H1 (cell line): Measurements from ENCODE around the gene NDRG4. TPM values are rescaled to one million over a fixed set of nuclear protein-coding genes. Genes with fewer than 3 reads are reported as not detected.

Experiments
- CTCF ChIA-PET: fragments of 300-600 bp; sonication (Branson Sonifier 250); formaldehyde crosslinking; loops from one replicate; lab custom pipeline; 2021; ENCODE audit not compliant: partially characterized antibody; lab: Charles Lee
- POLR2A ChIA-PET: fragments of 300-600 bp; sonication (Branson Sonifier 250); formaldehyde crosslinking; loops from one replicate; lab custom pipeline; 2021; ENCODE audit warnings: inconsistent platforms; ENCODE audit not compliant: partially characterized antibody; lab: Charles Lee
- DNase-seq, 2 experiments: peaks; one replicate each; pipeline versions ENCODE4 v3.0.0 to v3.0.0-alpha.2; 2010 to 2022; ENCODE audit warnings: low spot score in 2 of 2, low read depth in 1 of 2, mixed read lengths in 1 of 2
- FAIRE-seq: peaks from 2 replicates; lab custom pipeline; 2011; peaks lifted over from hg19 to GRCh38; lab: Jason Lieb, UNC
- H2AFZ ChIP-seq: 2 replicates; pipeline ENCODE4 v1.8.1; 2012; ENCODE audit warnings: low read length, inconsistent platforms
- H2AK5ac ChIP-seq: 2 replicates; pipeline ENCODE4 v1.6.1; 2013; ENCODE audit warnings: low read depth, low read length
- H2BK120ac ChIP-seq: replicated peaks from 2 replicates; pipeline ENCODE3; 2013; ENCODE audit warnings: low read depth, low read length, inconsistent platforms
- H2BK12ac ChIP-seq: 2 replicates; pipeline ENCODE4 v1.6.1; 2013; ENCODE audit warnings: low read depth, low read length
- H2BK15ac ChIP-seq: 2 replicates; pipeline ENCODE4 v1.6.1; 2013; ENCODE audit warnings: low read length
- H2BK20ac ChIP-seq: 2 replicates; pipeline ENCODE4 v1.6.1; 2013; ENCODE audit warnings: low read length
- H2BK5ac ChIP-seq: 2 replicates; pipeline ENCODE4 v1.6.1; 2013; ENCODE audit warnings: low read depth, low read length
- H3K14ac ChIP-seq: 2 replicates; pipeline ENCODE4 v1.6.1; 2013; ENCODE audit warnings: inconsistent platforms; ENCODE audit not compliant: insufficient read length
- H3K18ac ChIP-seq: 2 replicates; pipeline ENCODE4 v1.6.1; 2013; ENCODE audit warnings: low read length; ENCODE audit errors: extremely low read depth
- H3K23ac ChIP-seq: 2 replicates; pipeline ENCODE4 v1.6.1; 2013; ENCODE audit warnings: inconsistent platforms; ENCODE audit not compliant: insufficient read length
- H3K23me2 ChIP-seq: 2 replicates; pipeline ENCODE4 v1.6.1; 2013; ENCODE audit warnings: low read depth, low read length
- H3K27ac ChIP-seq: 2 replicates; pipeline ENCODE4 v1.6.1; 2011; ENCODE audit warnings: low read depth, low read length, inconsistent platforms
- H3K27me3 ChIP-seq, 4 experiments: replicated peaks in 1 of 4; 1 replicate in 1 of 4; 2 replicates in 3 of 4; pipeline versions ENCODE4 v1.6.1 to v1.8.1; 2011 to 2013; ENCODE audit warnings: low read length in 3 of 4, mild to moderate bottlenecking in 3 of 4, inconsistent platforms in 2 of 4, mixed read lengths in 2 of 4, moderate library complexity in 1 of 4; ENCODE audit not compliant: control insufficient read depth in 3 of 4, insufficient read depth in 3 of 4; ENCODE audit errors: extremely low read depth in 1 of 4
- H3K36me3 ChIP-seq, 4 experiments: 2 replicates each; pipeline versions ENCODE4 v1.6.1 to v1.8.1; 2011 to 2013; ENCODE audit warnings: mild to moderate bottlenecking in 4 of 4, low read length in 3 of 4, moderate library complexity in 2 of 4, control low read depth in 1 of 4, inconsistent platforms in 1 of 4; ENCODE audit not compliant: insufficient read depth in 4 of 4, control insufficient read depth in 2 of 4
- H3K4ac ChIP-seq: replicated peaks from 2 replicates; pipeline ENCODE3; 2013; ENCODE audit warnings: low read length, low read depth, mixed read lengths, inconsistent platforms; ENCODE audit not compliant: insufficient read length
- H3K4me1 ChIP-seq, 4 experiments: replicated peaks in 1 of 4; 1 replicate in 1 of 4; 2 replicates in 3 of 4; pipeline versions ENCODE4 v1.6.1 to v1.8.1; 2011 to 2013; ENCODE audit warnings: low read length in 3 of 4, inconsistent platforms in 2 of 4, mixed read lengths in 1 of 4; ENCODE audit not compliant: insufficient read depth in 4 of 4, control insufficient read depth in 3 of 4
- H3K4me2 ChIP-seq, 2 experiments: 2 replicates each; pipeline versions ENCODE4 v1.6.1 to v1.8.1; 2011 to 2013; ENCODE audit warnings: low read depth in 2 of 2, low read length in 2 of 2, control low read depth in 1 of 2, inconsistent platforms in 1 of 2, mild to moderate bottlenecking in 1 of 2; ENCODE audit not compliant: insufficient read depth in 1 of 2
- H3K4me3 ChIP-seq, 4 experiments: fragments of 200-600, 300-600 bp in 1 of 4; sonication (generic), shearing (Covaris generic), sonication (Bioruptor Twin) in 1 of 4; 2 replicates each; pipeline versions ENCODE4 v1.5.1 to v1.8.1; 2011 to 2016; ENCODE audit warnings: low read length in 4 of 4, low read depth in 3 of 4, control low read depth in 2 of 4, inconsistent platforms in 2 of 4, mild to moderate bottlenecking in 2 of 4, mixed read lengths in 1 of 4, moderate library complexity in 1 of 4; ENCODE audit not compliant: insufficient read depth in 2 of 4; ENCODE audit errors: extremely low read depth in 1 of 4
- H3K56ac ChIP-seq: replicated peaks from 2 replicates; pipeline ENCODE3; 2013; ENCODE audit warnings: low read depth, mild to moderate bottlenecking, mixed read lengths, low read length, inconsistent platforms; ENCODE audit not compliant: insufficient read length
- H3K79me1 ChIP-seq: 2 replicates; pipeline ENCODE4 v1.6.1; 2013; ENCODE audit warnings: low read depth, low read length, control low read depth
- H3K79me2 ChIP-seq, 2 experiments: 2 replicates each; pipeline versions ENCODE4 v1.6.1 to v1.8.1; 2012 to 2013; ENCODE audit warnings: low read length in 2 of 2, mild to moderate bottlenecking in 2 of 2, inconsistent platforms in 1 of 2; ENCODE audit not compliant: insufficient read depth in 2 of 2, control insufficient read depth in 1 of 2
- H3K9ac ChIP-seq, 4 experiments: replicated peaks in 1 of 4; 1 replicate in 1 of 4; 2 replicates in 3 of 4; pipeline versions ENCODE4 v1.6.1 to v1.8.1; 2011 to 2013; ENCODE audit warnings: low read depth in 3 of 4, low read length in 3 of 4, control low read depth in 2 of 4, mild to moderate bottlenecking in 2 of 4, moderate library complexity in 2 of 4, inconsistent platforms in 1 of 4; ENCODE audit errors: extremely low read depth in 1 of 4
- H3K9me3 ChIP-seq, 2 experiments: 2 replicates each; pipeline versions ENCODE4 v1.6.1 to v1.8.1; 2012 to 2013; ENCODE audit warnings: mild to moderate bottlenecking in 2 of 2, moderate library complexity in 2 of 2, control low read depth in 1 of 2, inconsistent platforms in 1 of 2, low read depth in 1 of 2, low read length in 1 of 2, mixed read lengths in 1 of 2; ENCODE audit not compliant: insufficient read depth in 2 of 2
- H4K20me1 ChIP-seq, 2 experiments: replicated peaks in 1 of 2; 2 replicates each; pipeline versions ENCODE3 to v1.8.1; 2011 to 2013; ENCODE audit warnings: inconsistent platforms in 2 of 2, low read length in 2 of 2, mild to moderate bottlenecking in 1 of 2; ENCODE audit not compliant: insufficient read depth in 2 of 2, control insufficient read depth in 1 of 2
- H4K5ac ChIP-seq: 2 replicates; pipeline ENCODE4 v1.6.1; 2013; ENCODE audit warnings: low read length, low read depth, mixed read lengths, inconsistent platforms; ENCODE audit not compliant: insufficient read length
- H4K8ac ChIP-seq: 2 replicates; pipeline ENCODE4 v1.8.0; 2013; ENCODE audit warnings: mild to moderate bottlenecking, moderate library complexity, low read length, inconsistent platforms; ENCODE audit not compliant: insufficient read depth; ENCODE audit errors: extremely low read depth
- H4K91ac ChIP-seq: replicated peaks from 2 replicates; pipeline ENCODE3; 2013; ENCODE audit warnings: low read length, mixed read lengths, inconsistent platforms; ENCODE audit not compliant: insufficient read length
- CREB1 ChIP-seq: IDR thresholded peaks from 2 replicates; pipeline ENCODE4 v1.6.1; 2012; ENCODE audit warnings: inconsistent platforms
- GABPA ChIP-seq: IDR thresholded peaks from 2 replicates; pipeline ENCODE4 v1.6.1; 2011; ENCODE audit warnings: mild to moderate bottlenecking, low read length, moderate library complexity, borderline replicate concordance; ENCODE audit not compliant: insufficient read depth
- GTF2F1 ChIP-seq: IDR thresholded peaks from 2 replicates; pipeline ENCODE4 v1.6.1; 2012; ENCODE audit warnings: low read depth, low read length, improper control_type of control experiment, borderline replicate concordance
- SIRT6 ChIP-seq: IDR thresholded peaks from one replicate; pipeline ENCODE4 v1.7.1; 2012; ENCODE audit warnings: low read length, inconsistent platforms
- SIX5 ChIP-seq: IDR thresholded peaks from 2 replicates; pipeline ENCODE4 v1.6.1; 2011; ENCODE audit warnings: mild to moderate bottlenecking, low read depth, low read length
- TBP ChIP-seq: IDR thresholded peaks from 2 replicates; pipeline ENCODE4 v1.6.1; 2011; ENCODE audit warnings: low read depth, low read length, improper control_type of control experiment
- YY1 ChIP-seq: IDR thresholded peaks from 2 replicates; pipeline ENCODE4 v1.6.1; 2011; ENCODE audit warnings: low read depth, mild to moderate bottlenecking, low read length
- WGBS, 2 experiments: shearing (Covaris generic) in 1 of 2; methylation state at CpG; one replicate each; pipeline versions ENCODE4 v1.1.6 to v1.1.7; 2013 to 2015; ENCODE audit warnings: low lambda C conversion rate in 2 of 2, mixed read lengths in 2 of 2, inconsistent platforms in 1 of 2, low coverage in 1 of 2, missing lambda C conversion rate in 1 of 2; ENCODE audit not compliant: insufficient replicate concordance in 2 of 2, insufficient coverage in 1 of 2, insufficient read length in 1 of 2; ENCODE audit errors: extremely low coverage in 1 of 2, missing lambda C conversion rate in 1 of 2; 5-methylcytosine and 5-hydroxymethylcytosine counted together
- polyA plus RNA-seq, 7 experiments: library from polyadenylated mRNA; depleted of rRNA in 3 of 7; stranded (reverse) in 5 of 7; unstranded in 2 of 7; fragments of >200 nt in 5 of 7; fragments of 200-250 nt in 2 of 7; gene quantifications; 1 replicate in 5 of 7; 2 replicates in 1 of 7; 4 replicates in 1 of 7; pipeline versions ENCODE4 v1.2.1 to v1.2.3, GENCODE V29; 2011 to 2013; ENCODE audit warnings: missing spikeins in 2 of 7, mixed read lengths in 2 of 7
- total RNA-seq: library from RNA; stranded (reverse); fragmentation: NEBNext Ultra II Directional; extraction: Animal tissue kit (Norgen Biotek cat#: 25700); gene quantifications from 2 replicates; pipeline ENCODE4 v1.2.1, GENCODE V29; 2021

The NDRG4 gene
- total and polyA plus RNA-seq, 2 of the 8 experiments (the other 6 are each of a cell fraction or from before 2014, with no cell fraction given), result 20.8 to 30.9 TPM

- Histone ChIP-seq H2AK5ac (no peak overlapping the region), H2AFZ (peak overlapping the region; percentile 82; the same call in 1 of the 2 replicates), H2BK120ac (no peak overlapping the region), H3K56ac (peak overlapping the region; percentile 77), H2BK12ac (peak overlapping the region; percentile 88; the same call in 1 of the 2 replicates), H3K9ac (peak overlapping the region in 3 of 4 experiments; percentile 63 to 82 (median 82); a peak in 5 of 7 replicates), H3K4me2 (peak overlapping the region; percentile 79 to 99), H3K23ac (no peak overlapping the region), H3K27me3 (peaks cover 0 to 8% (median 5%) of the 10 kb centered on the region in 4 experiments; a peak in 4 of 7 replicates), H3K36me3 (no peaks in the 10 kb centered on the region), H3K14ac (no peak overlapping the region), H2BK5ac (peak overlapping the region; percentile 75; the same call in 1 of the 2 replicates), H4K91ac (peak overlapping the region; percentile 91), H3K79me2 (no peaks in the 10 kb centered on the region), H3K18ac (peak overlapping the region; percentile 93), H4K20me1 (peaks cover 0 to 3% of the 10 kb centered on the region in 2 experiments), H2BK15ac (peak overlapping the region; percentile 99; the same call in 1 of the 2 replicates), H4K8ac (peak overlapping the region; percentile 77), H3K27ac (peak overlapping the region; percentile 50; the same call in 1 of the 2 replicates), H3K9me3 (no peaks in the 10 kb centered on the region), H4K5ac (peak overlapping the region; percentile 44), H3K23me2 (peaks cover 20% of the 10 kb centered on the region), H3K4me1 (peaks cover 0 to 19% (median 12%) of the 10 kb centered on the region in 4 experiments; a peak in 6 of 7 replicates), H3K4me3 (peak overlapping the region; percentile 41 to 81 (median 70)), H2BK20ac (no peak overlapping the region), H3K4ac (no peak overlapping the region), H3K79me1 (no peaks in the 10 kb centered on the region)
- ChIA-PET CTCF (interaction anchor here (1.2 to 2.0 kb wide), 5 partner anchors 10 to 165 kb away, joined by 3 to 7 read pairs (median 4); no protein-coding TSS in a partner anchor), POLR2A (interaction anchor here (1.0 to 1.6 kb wide), 5 partner anchors 11 to 373 kb away, joined by 3 to 4 read pairs (median 3); no protein-coding TSS in a partner anchor)
- no peak for FAIRE-seq
- peak in 1 of 2 experiments; percentile 93 for DNase-seq
- 9% methylated on average over 41 of the region's 42 CpGs; no CpG with 5 or more reads in 1 of the 2 experiments for WGBS, 2 experiments
- TF ChIP-seq CREB1, result peak; percentile 85; the same call in 1 of the 2 replicates
- TF ChIP-seq GTF2F1, result no peak
- peak; percentile 49; the same call in 1 of the 2 replicates for TF ChIP-seq TBP
- no peak for TF ChIP-seq GABPA
- TF ChIP-seq SIRT6, result no peak
- no peak for TF ChIP-seq YY1
- TF ChIP-seq SIX5, result no peak
These were observed 1.5 kb downstream of the NDRG4 start for GRCh38 chr16:58501242-58502131.
